ENCODE measurements around the gene EIF3D.

The EIF3D gene

GRCh38 chr22:36465232-36466021 is 63.5 kb downstream of the EIF3D start:
- peak; percentile 51 to 90 for DNase-seq (ENCODE audit: low read depth in 1 of 2, low spot score in 1 of 2)
- peak; percentile 61 for TF ChIP-seq JUND (IDR thresholded peaks at IDR 0.05; ENCODE audit: low read depth)
- in situ Hi-C loops (cut with HindIII; ENCODE audit: low pct_unique_long_range_greater_than_20kb, low sequenced_read_pairs) = no loop called here

GRCh38 chr22:36464715-36465231 is 64.2 kb downstream of the EIF3D start:
- in situ Hi-C loops (cut with HindIII; ENCODE audit: low pct_unique_long_range_greater_than_20kb, low sequenced_read_pairs) = no loop called here
- DNase-seq (ENCODE audit: low read depth in 1 of 2, low spot score in 1 of 2) = no peak
- no peak for TF ChIP-seq JUND (IDR thresholded peaks at IDR 0.05; ENCODE audit: low read depth)

DNA sequence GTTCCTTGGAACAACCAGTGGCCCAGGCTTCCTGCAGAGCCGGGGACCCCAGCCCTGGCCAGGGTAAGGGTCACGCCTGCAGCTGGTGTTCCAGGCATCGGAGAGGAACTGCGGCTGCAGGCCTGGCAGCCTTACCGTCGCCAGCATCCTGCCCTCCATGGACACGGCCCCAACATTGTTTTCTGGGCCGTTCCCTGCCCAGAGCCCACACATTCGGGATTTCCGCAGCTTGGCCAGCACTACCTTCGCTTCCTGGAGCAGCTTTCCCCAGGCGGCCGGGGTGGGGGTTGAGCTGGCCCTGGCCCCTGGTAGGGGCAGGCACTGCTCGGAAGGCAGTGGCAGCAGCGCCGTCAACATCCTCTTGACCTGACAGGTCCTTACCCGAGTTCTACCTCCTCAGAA is 65.2 kb downstream of the EIF3D start:
- TF ChIP-seq JUND (IDR thresholded peaks at IDR 0.05; ENCODE audit: low read depth) = no peak
- in situ Hi-C loops (cut with HindIII; ENCODE audit: low pct_unique_long_range_greater_than_20kb, low sequenced_read_pairs) = no loop called here
- DNase-seq (ENCODE audit: low read depth in 1 of 2, low spot score in 1 of 2) = no peak

DNA sequence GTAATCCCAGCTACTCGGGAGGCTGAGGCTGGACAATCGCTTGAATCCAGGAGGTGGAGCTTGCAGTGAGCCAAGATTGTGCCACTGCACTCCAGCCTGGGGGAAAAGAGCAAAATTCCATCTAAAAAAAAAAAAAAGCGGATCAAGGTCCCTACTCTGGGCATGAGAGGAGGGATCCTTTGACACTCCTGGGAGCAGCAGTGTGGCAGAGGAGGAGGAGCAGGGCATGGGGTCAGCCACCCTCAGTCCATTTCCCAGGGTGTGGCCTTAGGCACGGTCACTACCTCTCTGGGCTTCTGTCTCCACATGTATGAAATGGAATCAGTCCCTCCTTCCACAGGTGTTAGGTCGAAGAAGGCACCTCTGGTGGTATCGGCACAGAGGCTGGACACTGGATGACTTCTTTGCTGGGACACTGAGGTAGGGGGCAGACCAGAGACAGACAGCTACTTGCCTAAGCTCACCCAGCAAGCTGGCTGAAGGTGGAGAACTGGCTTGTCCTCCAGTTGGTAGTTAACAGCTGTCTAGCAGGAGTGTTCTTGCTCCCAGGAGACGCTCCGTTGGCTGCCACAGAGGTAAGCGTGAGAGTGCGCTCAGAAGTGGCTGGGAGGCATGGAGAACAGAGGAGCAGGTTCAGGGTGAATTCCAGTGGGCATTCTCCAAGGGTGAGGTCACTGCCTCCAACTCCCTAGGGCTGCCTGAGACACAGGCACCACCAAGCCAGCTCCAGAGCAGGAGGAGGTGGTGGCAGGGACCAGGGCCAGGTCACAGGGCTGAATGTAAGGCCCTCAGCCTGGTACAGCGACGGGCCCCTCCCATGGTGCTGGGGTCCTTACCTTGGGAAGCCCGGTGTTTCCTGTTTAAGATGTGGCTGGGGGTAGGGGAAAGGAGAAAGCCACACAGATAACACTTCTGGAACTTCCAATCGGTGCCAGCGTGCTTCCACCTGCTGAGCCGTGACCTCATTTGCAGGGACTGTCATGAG is 67.0 kb downstream of the EIF3D start:
- in situ Hi-C loops (cut with HindIII; ENCODE audit: low pct_unique_long_range_greater_than_20kb, low sequenced_read_pairs) = no loop called here
- peak; percentile 88 for TF ChIP-seq JUND (IDR thresholded peaks at IDR 0.05; ENCODE audit: low read depth)
- DNase-seq (ENCODE audit: low read depth in 1 of 2, low spot score in 1 of 2) = peak; percentile 46 to 91
